GM21423 (cell line): ENCODE data around the gene DIMT1.

Source experiments
- ATAC-seq: cut with Tn5 transposase; IDR thresholded peaks from one replicate; pipeline ENCODE4 v1.9.1; 2021; ENCODE audit warnings: mild to moderate bottlenecking, moderate library complexity; ENCODE audit not compliant: unreplicated experiment

Gene DIMT1

DNA sequence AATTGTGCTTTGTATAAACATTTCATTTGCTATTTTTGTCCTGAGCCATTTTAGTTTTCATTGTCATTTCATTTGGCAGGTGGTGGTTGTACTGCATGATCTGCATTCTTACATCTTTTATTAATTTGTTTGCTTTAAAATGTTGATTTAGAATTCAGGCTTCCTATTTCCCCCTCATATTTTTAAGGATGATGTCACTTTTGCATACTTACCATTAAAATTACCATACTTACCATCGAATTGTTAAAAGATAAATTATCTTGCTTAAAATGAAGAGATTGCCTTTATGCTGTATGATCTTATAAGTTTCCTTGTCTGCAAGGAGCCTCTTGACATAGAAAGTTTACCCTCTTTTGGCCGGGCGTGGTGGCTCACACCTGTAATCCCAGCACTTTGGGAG is 31.1 kb downstream of the DIMT1 start:
- ATAC-seq = no peak

DNA sequence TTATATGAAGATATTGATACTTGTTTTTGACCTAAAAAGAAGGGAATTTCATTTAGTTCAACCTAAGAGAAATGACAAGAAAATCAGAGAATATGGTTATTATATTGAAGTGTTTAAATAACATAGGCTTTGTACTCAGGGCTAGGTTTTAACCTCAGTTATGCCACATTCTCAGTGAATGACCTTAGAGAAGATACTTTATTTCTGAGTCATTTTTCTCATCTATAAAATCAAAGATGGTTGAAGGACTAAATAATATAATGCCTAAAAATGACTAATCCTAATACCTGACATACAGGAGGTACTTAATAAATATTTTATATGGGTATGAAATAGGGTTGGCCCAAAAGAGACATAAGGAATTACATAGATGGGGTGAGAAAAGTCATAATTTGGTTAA is 32.3 kb downstream of the DIMT1 start:
- ATAC-seq = no peak

DNA sequence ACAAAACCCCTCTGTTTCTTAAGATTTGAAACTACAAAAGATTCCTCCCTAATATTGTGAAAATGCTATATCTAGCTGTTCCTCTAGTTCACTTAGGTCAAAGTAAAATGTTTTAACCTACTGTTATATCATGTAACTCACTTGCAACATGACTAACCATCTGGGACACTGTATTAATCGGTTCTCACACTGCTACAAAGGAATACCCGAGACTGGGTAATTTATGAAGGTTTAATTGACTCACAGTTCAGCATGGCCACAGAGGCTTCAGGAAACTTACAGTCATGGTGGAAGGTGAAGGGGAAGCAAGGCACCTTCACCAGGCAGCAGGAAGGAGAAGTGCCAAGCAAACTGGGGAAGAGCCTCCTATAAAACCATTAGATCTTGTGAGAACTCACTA is 34.7 kb downstream of the DIMT1 start:
- ATAC-seq = no peak

DNA sequence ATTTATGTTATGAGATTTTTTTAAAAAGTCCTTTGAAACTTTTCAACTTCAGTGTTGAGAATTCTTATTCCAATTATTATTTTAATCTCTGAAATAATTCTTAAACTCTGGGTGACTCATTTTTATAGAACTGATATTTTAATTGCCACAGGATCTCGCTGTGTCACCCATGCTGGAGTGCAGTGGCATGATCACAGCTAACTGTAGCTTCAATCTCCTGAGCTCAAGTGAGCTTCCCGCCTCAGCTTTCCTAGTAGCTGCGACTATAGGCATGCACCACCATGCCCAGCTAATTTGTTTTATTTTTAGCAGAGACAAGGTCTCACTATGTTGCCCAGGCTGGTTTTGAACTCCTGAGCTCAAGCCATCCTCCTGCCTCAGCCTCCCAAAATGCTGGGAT is 41.0 kb downstream of the DIMT1 start:
- no peak for ATAC-seq

DNA sequence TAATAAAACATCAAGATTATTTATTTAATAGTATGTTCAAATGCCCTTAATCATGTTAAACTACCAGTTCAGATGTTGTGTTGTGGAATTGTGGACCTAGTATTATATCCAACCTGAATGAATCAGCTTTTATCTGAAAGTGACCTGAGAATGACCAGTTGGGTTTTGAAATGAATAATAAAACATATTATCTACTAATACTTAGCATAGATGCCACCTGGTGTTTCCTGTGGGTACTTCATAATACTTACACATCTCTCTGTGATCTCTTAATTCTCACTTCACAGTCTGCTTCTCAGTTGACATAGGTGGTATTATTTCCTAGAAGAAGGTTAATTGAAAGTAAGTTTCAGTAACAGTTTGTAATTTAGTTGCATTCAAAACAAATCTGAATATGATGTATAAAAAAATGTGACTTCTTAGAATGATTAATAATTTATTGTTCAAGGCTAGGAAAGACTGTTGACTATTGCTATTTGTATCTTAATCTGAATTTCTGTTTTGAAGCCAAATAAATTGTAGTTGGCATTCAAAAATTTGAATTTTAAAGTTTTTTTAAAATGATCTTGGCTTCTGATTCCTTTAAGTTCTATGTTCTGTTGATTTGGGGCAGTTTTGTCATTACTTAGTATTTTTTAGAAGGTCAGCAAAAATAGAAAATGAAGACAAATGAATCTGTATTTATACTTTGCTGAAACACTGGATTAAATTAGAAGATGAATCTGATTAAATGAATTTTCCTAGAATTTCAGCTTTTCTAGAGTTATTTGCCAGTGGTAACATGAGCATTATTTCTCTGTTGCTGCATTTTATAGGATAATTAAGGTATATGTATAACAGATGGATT is 49.5 kb downstream of the DIMT1 start:
- ATAC-seq = peak; percentile 90

DNA sequence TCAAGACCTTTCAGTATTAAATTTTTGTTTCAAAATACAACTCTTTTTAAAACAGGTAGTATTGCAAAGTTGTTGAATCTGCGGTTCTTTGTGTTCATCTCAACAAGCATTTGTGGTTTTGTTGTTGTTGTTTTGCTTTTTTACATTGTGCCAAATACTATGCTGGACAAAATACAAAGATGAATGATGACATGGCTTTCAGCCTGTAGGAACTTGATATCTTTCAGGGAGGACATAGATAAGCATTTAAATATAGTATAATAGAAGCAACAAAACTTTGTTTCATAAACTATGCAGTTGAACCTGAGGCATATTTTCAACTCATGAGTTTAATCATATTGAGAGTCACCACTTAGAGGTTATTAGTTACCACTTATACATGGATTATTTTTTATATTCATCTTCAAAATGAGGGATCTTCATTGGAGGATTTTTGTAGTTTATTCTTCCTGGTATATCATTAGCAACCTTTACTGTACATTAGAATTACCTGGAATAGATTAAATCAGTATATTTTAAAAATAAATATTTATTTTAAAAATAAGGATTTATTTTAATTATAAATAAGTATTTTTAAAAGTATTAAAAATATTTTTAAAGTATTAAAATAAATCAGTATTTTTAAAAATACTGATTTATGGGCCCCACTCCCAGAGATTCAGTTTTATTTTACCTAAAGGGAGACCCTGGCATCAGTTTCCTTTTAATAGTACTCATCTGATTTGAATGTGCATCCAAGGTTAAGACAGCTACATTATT is 54.8 kb downstream of the DIMT1 start:
- no peak for ATAC-seq

DNA sequence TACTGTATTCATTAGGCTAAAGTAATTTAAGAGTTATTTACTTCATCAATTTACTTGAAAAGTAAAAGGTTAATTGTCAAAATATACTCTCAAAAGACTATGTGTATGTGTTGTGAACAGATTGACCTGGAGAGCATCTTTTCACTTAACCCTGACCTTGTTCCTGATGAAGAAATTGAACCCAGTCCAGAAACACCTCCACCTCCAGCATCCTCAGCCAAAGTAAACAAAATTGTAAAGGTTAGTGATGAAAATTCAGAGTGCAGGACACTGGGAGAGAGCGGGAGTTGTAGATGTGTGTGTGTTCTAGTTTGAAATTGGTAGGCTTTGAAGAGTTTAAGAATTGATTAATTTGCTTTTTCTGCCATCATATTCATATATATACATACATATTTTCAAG is 55.8 kb downstream of the DIMT1 start:
- no peak for ATAC-seq

DNA sequence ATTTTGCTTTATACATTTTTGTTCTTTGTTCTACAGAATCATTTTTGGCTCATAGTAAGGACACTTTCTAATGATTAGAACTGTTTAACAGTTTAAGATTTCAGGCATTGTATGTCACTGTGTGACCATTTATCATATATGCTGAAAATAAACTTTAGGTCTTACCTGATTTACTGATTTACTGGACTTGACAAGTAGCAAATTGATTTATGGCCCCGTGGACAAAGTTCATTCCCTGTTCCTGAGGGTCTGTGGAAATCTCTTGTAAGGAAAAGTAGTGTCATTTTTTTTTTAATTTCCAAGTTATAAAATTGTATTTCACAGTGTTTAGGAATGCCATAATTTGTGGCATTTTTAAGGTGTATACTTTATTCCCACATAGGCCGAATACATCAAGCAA is 57.0 kb downstream of the DIMT1 start:
- ATAC-seq = no peak

DNA sequence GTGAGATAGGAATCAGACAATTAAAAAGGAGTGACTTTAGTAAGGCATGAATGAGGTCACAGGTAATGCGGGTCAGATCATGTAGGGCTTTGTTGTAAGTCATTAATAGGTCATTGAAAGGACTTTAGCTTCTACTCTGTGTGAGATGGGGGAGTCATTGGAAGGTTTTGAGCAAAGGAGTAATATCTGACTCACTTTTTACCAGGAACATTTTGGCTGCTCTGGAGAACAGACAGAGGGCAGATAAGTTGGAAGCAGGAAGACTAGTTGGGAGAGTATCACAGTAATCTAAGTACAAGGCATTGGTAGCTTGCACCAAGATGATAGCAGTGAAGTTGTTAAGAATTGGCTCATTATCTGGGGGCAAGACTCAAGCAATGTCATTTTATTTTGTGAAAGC is 60.3 kb downstream of the DIMT1 start:
- ATAC-seq = no peak

DNA sequence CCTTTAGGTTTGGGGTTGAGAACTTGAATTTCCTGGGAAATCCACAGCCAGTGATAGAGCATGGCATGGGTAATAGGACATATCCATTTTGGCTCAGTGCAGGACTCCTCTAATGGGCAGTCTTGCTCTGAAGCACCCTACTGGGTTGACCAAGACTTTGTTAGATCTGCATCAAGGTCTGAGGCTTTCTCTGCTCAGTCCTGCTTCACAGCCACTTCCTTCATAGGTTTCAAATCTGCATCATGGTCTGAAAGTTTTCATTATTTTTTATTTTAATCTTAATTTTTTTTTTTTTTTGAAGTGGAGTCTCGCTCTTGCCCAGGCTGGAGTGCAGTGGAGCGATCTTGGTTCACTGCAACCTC is 61.2 kb downstream of the DIMT1 start:
- ATAC-seq = peak; percentile 42

DNA sequence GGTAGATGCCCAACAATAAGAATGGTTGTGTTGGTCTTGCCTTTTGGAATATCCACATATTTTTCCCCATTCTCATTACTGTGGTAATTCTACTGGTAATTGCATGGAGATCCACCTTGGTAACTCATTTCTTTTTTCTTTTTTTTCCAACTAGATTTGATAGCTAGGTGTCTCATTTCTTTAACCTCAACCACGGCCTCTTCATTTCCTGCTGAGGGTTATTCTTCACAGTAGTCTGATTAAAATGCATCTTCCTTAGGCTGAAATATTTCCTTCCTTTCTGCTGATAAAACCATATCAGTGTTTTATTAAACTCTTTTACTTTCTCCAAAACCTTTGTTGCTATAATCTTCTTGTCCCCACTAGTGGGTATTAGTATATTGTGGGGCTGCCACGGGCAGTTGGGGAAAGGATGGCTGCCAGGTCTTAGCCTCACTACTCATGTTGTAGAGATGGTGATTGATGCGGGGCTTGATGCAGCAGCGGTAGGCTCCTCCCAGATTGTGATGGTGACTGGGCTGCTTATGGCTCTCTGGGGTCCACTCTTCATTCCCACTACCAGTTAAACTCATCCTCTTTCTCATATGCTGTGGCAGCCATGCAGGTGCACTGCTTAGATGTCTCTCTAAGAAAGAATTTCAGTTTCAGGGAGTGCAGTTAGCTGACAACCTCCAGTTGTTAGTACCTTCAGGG is 61.8 kb downstream of the DIMT1 start:
- ATAC-seq = peak; percentile 67

DNA sequence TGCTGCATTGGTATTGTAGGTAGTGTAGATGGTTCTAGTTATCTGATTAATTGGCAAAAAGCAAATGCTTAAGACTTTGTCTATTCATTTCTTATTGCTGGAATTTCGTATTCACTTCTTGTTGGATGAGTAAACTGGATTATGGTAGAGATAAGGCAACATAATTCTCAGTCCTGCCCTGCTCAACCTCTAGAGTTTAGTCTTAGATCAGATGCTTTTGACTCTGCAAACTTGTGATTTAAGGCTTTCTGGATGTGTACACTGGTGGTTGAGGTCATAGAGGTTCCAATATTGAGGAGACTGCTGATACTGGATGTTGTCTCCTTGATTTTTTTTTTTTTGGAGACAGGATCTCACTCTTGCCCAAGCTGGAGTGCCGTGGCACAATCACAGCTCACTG is 62.7 kb downstream of the DIMT1 start:
- no peak for ATAC-seq

DNA sequence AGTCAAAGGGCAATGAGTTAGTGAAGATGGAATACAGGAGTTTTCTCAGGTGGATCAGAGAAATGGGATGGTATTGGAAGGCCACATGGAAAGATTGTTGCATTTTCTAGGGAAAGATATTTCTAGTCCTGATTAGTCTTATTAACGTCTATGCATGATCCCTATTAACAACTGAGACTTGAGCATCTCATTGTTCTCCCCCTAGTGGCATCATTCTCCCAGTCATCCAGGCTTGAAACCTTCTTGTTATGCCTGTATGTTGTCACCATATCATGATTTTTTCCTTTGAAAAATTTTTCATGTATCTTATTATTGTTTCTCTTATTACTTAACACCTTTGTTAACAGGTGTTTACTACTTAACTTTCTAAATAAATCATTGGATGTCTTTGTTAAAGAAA is 63.3 kb downstream of the DIMT1 start:
- ATAC-seq = no peak
